Neural progenitor cell (in vitro differentiated cells): ENCODE measurements around the gene SNN. TPM values are rescaled to one million over a fixed set of nuclear protein-coding genes. Genes with fewer than 3 reads are reported as not detected.

Experiments
- DNase-seq: peaks from one replicate; pipeline ENCODE4 v3.0.0-alpha.2; 2016; ENCODE audit warnings: low spot score
- H2AFZ ChIP-seq: fragments of 200-600 bp; sonication (generic); replicated peaks from 2 replicates; pipeline ENCODE4 v1.6.1; 2016; ENCODE audit warnings: antibody characterized with exemption
- H3F3A ChIP-seq: fragments of 200-600 bp; sonication (generic); 2 replicates; pipeline ENCODE4 v1.6.1; 2016; ENCODE audit warnings: antibody characterized with exemption, low read depth
- H3K27ac ChIP-seq: fragments of 200-600 bp; sonication (generic); 2 replicates; pipeline ENCODE4 v1.5.1; 2016; ENCODE audit warnings: mild to moderate bottlenecking
- H3K27me3 ChIP-seq: fragments of 200-600 bp; sonication (generic); 2 replicates; pipeline ENCODE4 v1.6.1; 2016; ENCODE audit warnings: mild to moderate bottlenecking, moderate library complexity
- H3K36me3 ChIP-seq: fragments of 200-600 bp; sonication (generic); 2 replicates; pipeline ENCODE4 v1.5.1; 2016
- H3K4me1 ChIP-seq: fragments of 200-600 bp; sonication (generic); 2 replicates; pipeline ENCODE4 v1.6.1; 2016; ENCODE audit warnings: mixed run types
- H3K4me2 ChIP-seq: fragments of 200-600 bp; sonication (generic); 2 replicates; pipeline ENCODE4 v1.6.1; 2016
- H3K4me3 ChIP-seq: fragments of 200-600 bp; sonication (generic); 2 replicates; pipeline ENCODE4 v1.5.1; 2016
- H3K79me2 ChIP-seq: fragments of 200-600 bp; sonication (generic); 2 replicates; pipeline ENCODE4 v1.6.1; 2016; ENCODE audit warnings: low read depth
- H3K9ac ChIP-seq: fragments of 200-600 bp; sonication (generic); 2 replicates; pipeline ENCODE4 v1.6.1; 2016
- H3K9me3 ChIP-seq: fragments of 200-600 bp; sonication (generic); 2 replicates; pipeline ENCODE4 v1.5.1; 2016; ENCODE audit warnings: low read depth
- H4K20me1 ChIP-seq: fragments of 200-600 bp; sonication (generic); 2 replicates; pipeline ENCODE4 v1.6.1; 2016; ENCODE audit warnings: low read depth
- H3K27ac Mint-ChIP-seq: 3 replicates; pipeline ENCODE4 v1.8.0; 2021; ENCODE audit warnings: mixed read lengths
- H3K27me3 Mint-ChIP-seq: 2 replicates; pipeline ENCODE4 v1.8.0; 2022; ENCODE audit warnings: low read depth, mild to moderate bottlenecking, inconsistent platforms, moderate library complexity, mixed read lengths; ENCODE audit not compliant: insufficient read depth
- H3K36me3 Mint-ChIP-seq: 3 replicates; pipeline ENCODE4 v1.8.0; 2021; ENCODE audit warnings: mixed read lengths
- H3K4me1 Mint-ChIP-seq: 3 replicates; pipeline ENCODE4 v1.8.0; 2021; ENCODE audit warnings: mixed read lengths
- H3K4me3 Mint-ChIP-seq: 3 replicates; pipeline ENCODE4 v1.8.0; 2021; ENCODE audit warnings: mild to moderate bottlenecking, moderate library complexity, mixed read lengths
- H3K9me3 Mint-ChIP-seq: 3 replicates; pipeline ENCODE4 v1.8.0; 2020; ENCODE audit warnings: mixed read lengths
- CTCF ChIP-seq: fragments of 200-600 bp; sonication (generic); IDR thresholded peaks from 2 replicates; pipeline ENCODE4 v1.5.1; 2017; ENCODE audit warnings: antibody characterized with exemption, mild to moderate bottlenecking
- EZH2 ChIP-seq: fragments of 200-600 bp; sonication (generic); IDR thresholded peaks from 2 replicates; pipeline ENCODE4 v1.6.1; 2017; ENCODE audit warnings: antibody characterized with exemption, mild to moderate bottlenecking, moderate library complexity
- EZH2phosphoT487 ChIP-seq: fragments of 200-600 bp; sonication (generic); IDR thresholded peaks from 2 replicates; pipeline ENCODE4 v1.6.1; 2017; ENCODE audit warnings: antibody characterized with exemption
- total RNA-seq: library from RNA; depleted of rRNA; stranded (reverse); fragments of >200 nt; gene quantifications from 2 replicates; pipeline ENCODE4 v1.2.3, GENCODE V29; 2015; ENCODE audit warnings: low replicate concordance

Gene SNN
- total RNA-seq, 1 donor from 2014 or later: 48.7 TPM

- DNase-seq: no peak
- Histone ChIP-seq H3K9me3 (no peaks in the 10 kb centered on the region), H3K36me3 (no peaks in the 10 kb centered on the region), H3K79me2 (no peaks in the 10 kb centered on the region), H3K4me1 (peaks cover 14% of the 10 kb centered on the region), H4K20me1 (peaks cover 27% of the 10 kb centered on the region), H3K9ac (no peak overlapping the region), H3K27me3 (no peaks in the 10 kb centered on the region), H3F3A (no peaks in the 10 kb centered on the region), H2AFZ (no peak overlapping the region), H3K27ac (no peak overlapping the region), H3K4me3 (no peak overlapping the region), H3K4me2 (no peak overlapping the region)
- H3K4me1 Mint-ChIP-seq: peaks cover 19% of the 10 kb centered on the region
- H3K27me3 Mint-ChIP-seq: peaks cover 2% of the 10 kb centered on the region
- H3K4me3 Mint-ChIP-seq: no peak overlapping the region
- no peaks in the 10 kb centered on the region for H3K9me3 Mint-ChIP-seq
- peaks cover 32% of the 10 kb centered on the region for H3K36me3 Mint-ChIP-seq
- no peak for TF ChIP-seq EZH2
- TF ChIP-seq CTCF: no peak
- no peak for TF ChIP-seq EZH2phosphoT487
- no peak overlapping the region for H3K27ac Mint-ChIP-seq
Observed at GRCh38 chr16:11691235-11691634, 23.0 kb downstream of the SNN start.

GRCh38 chr16:11691771-11692170 is 23.5 kb downstream of the SNN start:
- peaks cover 32% of the 10 kb centered on the region for H3K36me3 Mint-ChIP-seq
- H3K9ac ChIP-seq: no peak overlapping the region
- H3K27ac ChIP-seq: no peak overlapping the region
- H3K9me3 Mint-ChIP-seq: no peaks in the 10 kb centered on the region
- H3K4me1 ChIP-seq: peaks cover 14% of the 10 kb centered on the region
- H3K4me1 Mint-ChIP-seq: peaks cover 19% of the 10 kb centered on the region
- no peak overlapping the region for H3K4me2 ChIP-seq
- peaks cover 27% of the 10 kb centered on the region for H4K20me1 ChIP-seq
- no peak overlapping the region for H3K27ac Mint-ChIP-seq
- H3K4me3 Mint-ChIP-seq: no peak overlapping the region
- H2AFZ ChIP-seq: no peak overlapping the region
- H3K36me3 ChIP-seq: no peaks in the 10 kb centered on the region
- H3K4me3 ChIP-seq: no peak overlapping the region
- H3K27me3 Mint-ChIP-seq: peaks cover 2% of the 10 kb centered on the region
- H3K79me2 ChIP-seq: no peaks in the 10 kb centered on the region
- TF ChIP-seq CTCF (no peak), EZH2phosphoT487 (no peak), EZH2 (no peak)
- no peak for DNase-seq
- no peaks in the 10 kb centered on the region for H3F3A ChIP-seq
- H3K27me3 ChIP-seq: no peaks in the 10 kb centered on the region
- no peaks in the 10 kb centered on the region for H3K9me3 ChIP-seq

GRCh38 chr16:11692171-11692570 is 23.9 kb downstream of the SNN start:
- Histone ChIP-seq H3K27me3 (no peaks in the 10 kb centered on the region), H3K4me3 (no peak overlapping the region), H3K9ac (no peak overlapping the region), H3K4me1 (peaks cover 14% of the 10 kb centered on the region), H3F3A (no peaks in the 10 kb centered on the region), H3K9me3 (no peaks in the 10 kb centered on the region), H3K4me2 (no peak overlapping the region), H4K20me1 (peaks cover 27% of the 10 kb centered on the region), H3K27ac (no peak overlapping the region), H3K79me2 (no peaks in the 10 kb centered on the region), H3K36me3 (no peaks in the 10 kb centered on the region), H2AFZ (no peak overlapping the region)
- Mint-ChIP-seq H3K27me3 (peaks cover 2% of the 10 kb centered on the region), H3K4me3 (no peak overlapping the region), H3K36me3 (peaks cover 32% of the 10 kb centered on the region), H3K4me1 (peaks cover 19% of the 10 kb centered on the region), H3K27ac (no peak overlapping the region), H3K9me3 (no peaks in the 10 kb centered on the region)
- no peak for DNase-seq
- TF ChIP-seq CTCF (no peak), EZH2 (no peak), EZH2phosphoT487 (no peak)
